ENCODE data around the gene HSPA14. TPM values are rescaled to one million over a fixed set of nuclear protein-coding genes. Genes with fewer than 3 reads are reported as not detected.

Gene HSPA14
- total RNA-seq, 1 donor from 2014 or later: 9.9 TPM

GRCh38 chr10:14820010-14820774 is 17.9 kb upstream of the HSPA14 start:
- TF ChIP-seq CTCF (IDR thresholded peaks at IDR 0.05): no peak
- peaks cover 15% of the 10 kb centered on the region for H3K4me1 Mint-ChIP-seq (ENCODE audit: unreplicated experiment)
- no peak for DNase-seq (ENCODE audit: extremely low spot score, unreplicated experiment)
- no peaks in the 10 kb centered on the region for H3K9me3 Mint-ChIP-seq (ENCODE audit: unreplicated experiment)
- no peaks in the 10 kb centered on the region for H3K27me3 Mint-ChIP-seq (ENCODE audit: unreplicated experiment)
- no peak overlapping the region for H3K27ac Mint-ChIP-seq (ENCODE audit: unreplicated experiment)
- no peak overlapping the region for H3K4me3 Mint-ChIP-seq (ENCODE audit: unreplicated experiment)
- H3K36me3 Mint-ChIP-seq (ENCODE audit: unreplicated experiment): no peaks in the 10 kb centered on the region

GRCh38 chr10:14820775-14821154 is 17.3 kb upstream of the HSPA14 start:
- peaks cover 15% of the 10 kb centered on the region for H3K4me1 Mint-ChIP-seq (ENCODE audit: unreplicated experiment)
- H3K27ac Mint-ChIP-seq (ENCODE audit: unreplicated experiment): no peak overlapping the region
- no peak overlapping the region for H3K4me3 Mint-ChIP-seq (ENCODE audit: unreplicated experiment)
- H3K36me3 Mint-ChIP-seq (ENCODE audit: unreplicated experiment): no peaks in the 10 kb centered on the region
- no peak for TF ChIP-seq CTCF (IDR thresholded peaks at IDR 0.05)
- H3K27me3 Mint-ChIP-seq (ENCODE audit: unreplicated experiment): peaks cover 1% of the 10 kb centered on the region
- no peak for DNase-seq (ENCODE audit: extremely low spot score, unreplicated experiment)
- no peaks in the 10 kb centered on the region for H3K9me3 Mint-ChIP-seq (ENCODE audit: unreplicated experiment)

GRCh38 chr10:14821635-14822375 is 16.3 kb upstream of the HSPA14 start:
- Mint-ChIP-seq H3K4me1 (ENCODE audit: unreplicated experiment) (peaks cover 15% of the 10 kb centered on the region), H3K27me3 (ENCODE audit: unreplicated experiment) (peaks cover 9% of the 10 kb centered on the region), H3K27ac (ENCODE audit: unreplicated experiment) (no peak overlapping the region), H3K4me3 (ENCODE audit: unreplicated experiment) (no peak overlapping the region), H3K9me3 (ENCODE audit: unreplicated experiment) (no peaks in the 10 kb centered on the region), H3K36me3 (ENCODE audit: unreplicated experiment) (no peaks in the 10 kb centered on the region)
- DNase-seq (ENCODE audit: extremely low spot score, unreplicated experiment): no peak
- TF ChIP-seq CTCF (IDR thresholded peaks at IDR 0.05): no peak

- Mint-ChIP-seq H3K4me3 (ENCODE audit: unreplicated experiment) (no peak overlapping the region), H3K27me3 (ENCODE audit: unreplicated experiment) (peaks cover 9% of the 10 kb centered on the region), H3K27ac (ENCODE audit: unreplicated experiment) (peak overlapping the region; percentile 35), H3K9me3 (ENCODE audit: unreplicated experiment) (no peaks in the 10 kb centered on the region), H3K4me1 (ENCODE audit: unreplicated experiment) (peaks cover 15% of the 10 kb centered on the region), H3K36me3 (ENCODE audit: unreplicated experiment) (no peaks in the 10 kb centered on the region)
- TF ChIP-seq CTCF (IDR thresholded peaks at IDR 0.05): peak; percentile 81
- DNase-seq (ENCODE audit: extremely low spot score, unreplicated experiment): no peak
Observed at GRCh38 chr10:14822879-14823755, 15.0 kb upstream of the HSPA14 start.

All from osteocyte (in vitro differentiated cells).